Hepatocyte (in vitro differentiated cells): ENCODE measurements around the gene NR2E3. TPM values are rescaled to one million over a fixed set of nuclear protein-coding genes. Genes with fewer than 3 reads are reported as not detected.
"Not testable (repeated sequence)": the region's sequence is repeated elsewhere in the genome, so short reads cannot be mapped to it uniquely, and the experiment has no call there.

Experiments
- DNase-seq: peaks from one replicate; pipeline ENCODE4 v3.0.0-alpha.2; 2016; ENCODE audit warnings: low spot score
- H2AFZ ChIP-seq: fragments of 200-600 bp; sonication (generic); 2 replicates; pipeline ENCODE4 v1.6.0; 2016; ENCODE audit warnings: antibody characterized with exemption, mild to moderate bottlenecking
- H3K27ac ChIP-seq: fragments of 200-600 bp; sonication (generic); 2 replicates; pipeline ENCODE4 v1.5.1; 2016; ENCODE audit warnings: mild to moderate bottlenecking
- H3K27me3 ChIP-seq: fragments of 200-600 bp; sonication (generic); 2 replicates; pipeline ENCODE4 v1.6.1; 2016
- H3K36me3 ChIP-seq: fragments of 200-600 bp; sonication (generic); replicated peaks from 2 replicates; pipeline ENCODE4 v1.5.1; 2016; ENCODE audit warnings: low read depth; ENCODE audit not compliant: insufficient read depth
- H3K4me1 ChIP-seq: fragments of 200-600 bp; sonication (generic); 2 replicates; pipeline ENCODE4 v1.5.1; 2016; ENCODE audit warnings: mild to moderate bottlenecking, moderate library complexity; ENCODE audit not compliant: insufficient read depth
- H3K4me2 ChIP-seq: fragments of 200-600 bp; sonication (generic); 2 replicates; pipeline ENCODE4 v1.6.0; 2016
- H3K4me3 ChIP-seq: fragments of 200-600 bp; sonication (generic); 2 replicates; pipeline ENCODE4 v1.5.1; 2016; ENCODE audit warnings: mild to moderate bottlenecking
- H3K79me2 ChIP-seq: fragments of 200-600 bp; sonication (generic); 2 replicates; pipeline ENCODE4 v1.6.0; 2017; ENCODE audit warnings: mild to moderate bottlenecking
- H3K9me2 ChIP-seq: fragments of 200-600 bp; sonication (generic); replicated peaks from 2 replicates; pipeline ENCODE4 v1.6.0; 2017; ENCODE audit warnings: mild to moderate bottlenecking; ENCODE audit not compliant: insufficient read depth
- H3K9me3 ChIP-seq: fragments of 200-600 bp; sonication (generic); 2 replicates; pipeline ENCODE4 v1.5.1; 2016; ENCODE audit warnings: low read depth, mild to moderate bottlenecking
- H4K20me1 ChIP-seq: fragments of 200-600 bp; sonication (generic); 2 replicates; pipeline ENCODE4 v1.6.0; 2016; ENCODE audit warnings: mild to moderate bottlenecking; ENCODE audit not compliant: insufficient read depth, poor library complexity, severe bottlenecking
- CTCF ChIP-seq: fragments of 200-600 bp; sonication (generic); IDR thresholded peaks from 2 replicates; pipeline ENCODE4 v1.5.1; 2016; ENCODE audit warnings: antibody characterized with exemption, mild to moderate bottlenecking; ENCODE audit not compliant: poor library complexity
- EZH2 ChIP-seq: fragments of 200-600 bp; sonication (generic); IDR thresholded peaks from 2 replicates; pipeline ENCODE4 v1.6.1; 2016; ENCODE audit warnings: antibody characterized with exemption, mild to moderate bottlenecking, borderline replicate concordance
- EZH2phosphoT487 ChIP-seq: fragments of 200-600 bp; sonication (generic); IDR thresholded peaks from one replicate; pipeline ENCODE4 v1.6.1; 2018; ENCODE audit warnings: antibody characterized with exemption, mild to moderate bottlenecking, low read depth, moderate library complexity; ENCODE audit not compliant: unreplicated experiment, severe bottlenecking
- WGBS: methylation state at CpG from one replicate; pipeline ENCODE4 v1.1.6; 2016; ENCODE audit warnings: low lambda C conversion rate; ENCODE audit errors: missing lambda C conversion rate; 5-methylcytosine and 5-hydroxymethylcytosine counted together
- polyA plus RNA-seq: library from polyadenylated mRNA; unstranded; fragments of >200 nt; fragmentation: Nextera tagmentation; extraction: Ambion mirVana; gene quantifications from 2 replicates; pipeline ENCODE4 v1.2.1, GENCODE V29; 2016
- total RNA-seq: library from RNA; depleted of rRNA; stranded (reverse); fragments of >200 nt; gene quantifications from 2 replicates; pipeline ENCODE4 v1.2.3, GENCODE V29; 2014

Gene NR2E3
- total and polyA plus RNA-seq, 2 experiments from 2014 or later, result 0.40 TPM; not detected in 1

- Histone ChIP-seq H3K4me3 (no peak overlapping the region), H3K9me3 (no peaks in the 10 kb centered on the region), H4K20me1 (no peaks in the 10 kb centered on the region), H3K9me2 (no peaks in the 10 kb centered on the region), H3K79me2 (no peaks in the 10 kb centered on the region), H2AFZ (no peak overlapping the region), H3K27ac (no peak overlapping the region), H3K36me3 (no peaks in the 10 kb centered on the region), H3K27me3 (no peaks in the 10 kb centered on the region), H3K4me2 (no peak overlapping the region), H3K4me1 (no peaks in the 10 kb centered on the region)
- DNase-seq, result no peak
- WGBS, result 56% methylated on average over 2 of the region's 2 CpGs
- TF ChIP-seq EZH2phosphoT487 (no peak), CTCF (no peak), EZH2 (no peak)
Measured at GRCh38 chr15:71830981-71831380, 20.6 kb downstream of the NR2E3 start.

- H3K27me3 ChIP-seq, result no peaks in the 10 kb centered on the region
- no peaks in the 10 kb centered on the region for H3K36me3 ChIP-seq
- H3K9me2 ChIP-seq, result no peaks in the 10 kb centered on the region
- TF ChIP-seq EZH2phosphoT487 (no peak), EZH2 (no peak), CTCF (no peak)
- peaks cover 3% of the 10 kb centered on the region for H3K4me1 ChIP-seq
- no peak overlapping the region for H3K27ac ChIP-seq
- H3K4me3 ChIP-seq, result no peak overlapping the region
- no peak overlapping the region for H2AFZ ChIP-seq
- no peaks in the 10 kb centered on the region for H3K9me3 ChIP-seq
- H3K79me2 ChIP-seq, result no peaks in the 10 kb centered on the region
- no peak overlapping the region for H3K4me2 ChIP-seq
- no peak for DNase-seq
- 91% methylated on average over 3 of the region's 3 CpGs for WGBS
- no peaks in the 10 kb centered on the region for H4K20me1 ChIP-seq
Measured at GRCh38 chr15:71841563-71841962, 31.2 kb downstream of the NR2E3 start.

DNA sequence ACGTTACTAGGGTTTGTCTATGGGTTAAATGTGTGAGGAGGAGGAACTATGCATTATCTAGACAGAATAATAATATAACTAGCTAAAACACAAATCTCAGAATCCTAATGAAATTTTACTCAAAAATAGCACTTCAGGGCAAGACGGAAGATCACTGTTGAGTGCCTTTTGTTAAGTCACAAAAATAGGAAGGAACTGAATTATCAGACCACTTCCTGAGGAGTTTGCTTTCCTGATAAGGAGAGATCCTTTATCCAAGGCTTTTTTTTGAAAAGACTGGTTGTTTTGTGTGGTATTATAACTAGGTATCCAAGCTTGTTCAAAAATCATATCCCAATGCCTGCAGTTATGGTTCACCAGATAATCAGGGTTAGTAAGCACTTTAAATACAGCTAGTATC, 34.6 kb downstream of the NR2E3 start:
- Histone ChIP-seq H3K4me1 (no peaks in the 10 kb centered on the region), H3K27me3 (no peaks in the 10 kb centered on the region), H3K27ac (no peak overlapping the region), H2AFZ (no peak overlapping the region), H3K79me2 (no peaks in the 10 kb centered on the region), H3K9me3 (no peaks in the 10 kb centered on the region), H3K4me3 (no peak overlapping the region), H4K20me1 (no peaks in the 10 kb centered on the region), H3K36me3 (no peaks in the 10 kb centered on the region), H3K9me2 (no peaks in the 10 kb centered on the region), H3K4me2 (no peak overlapping the region)
- DNase-seq, result no peak
- TF ChIP-seq CTCF (no peak), EZH2 (no peak), EZH2phosphoT487 (no peak)
- 93% methylated on average over 2 of the region's 2 CpGs for WGBS

DNA sequence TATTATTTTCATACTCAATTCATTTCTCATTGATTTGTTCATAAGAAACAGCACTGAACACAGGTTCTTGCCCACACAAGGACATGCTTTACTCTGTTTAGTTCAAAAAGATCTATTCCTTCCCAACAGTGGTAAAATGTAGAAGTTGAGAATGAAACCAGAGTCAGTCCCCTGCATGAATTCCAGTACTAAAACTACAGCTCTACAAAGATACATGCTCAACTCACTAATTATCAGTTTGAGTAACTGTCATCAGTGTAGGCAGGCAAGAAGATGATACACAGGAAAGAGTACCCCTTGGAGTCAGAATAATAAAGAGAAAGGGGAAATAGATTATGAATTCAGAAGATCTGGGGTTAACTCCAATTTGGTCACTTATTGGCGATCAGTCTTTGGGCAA, 43.2 kb downstream of the NR2E3 start:
- no peaks in the 10 kb centered on the region for H3K36me3 ChIP-seq
- no peaks in the 10 kb centered on the region for H3K9me3 ChIP-seq
- no peaks in the 10 kb centered on the region for H4K20me1 ChIP-seq
- H3K4me1 ChIP-seq, result no peaks in the 10 kb centered on the region
- H3K4me2 ChIP-seq, result no peak overlapping the region
- no peaks in the 10 kb centered on the region for H3K9me2 ChIP-seq
- WGBS, result 96% methylated on average over 1 of the region's 1 CpG
- no peak overlapping the region for H3K4me3 ChIP-seq
- DNase-seq, result no peak
- no peak overlapping the region for H3K27ac ChIP-seq
- H3K27me3 ChIP-seq, result no peaks in the 10 kb centered on the region
- no peak overlapping the region for H2AFZ ChIP-seq
- TF ChIP-seq EZH2 (no peak), EZH2phosphoT487 (no peak), CTCF (no peak)
- H3K79me2 ChIP-seq, result no peaks in the 10 kb centered on the region

DNA sequence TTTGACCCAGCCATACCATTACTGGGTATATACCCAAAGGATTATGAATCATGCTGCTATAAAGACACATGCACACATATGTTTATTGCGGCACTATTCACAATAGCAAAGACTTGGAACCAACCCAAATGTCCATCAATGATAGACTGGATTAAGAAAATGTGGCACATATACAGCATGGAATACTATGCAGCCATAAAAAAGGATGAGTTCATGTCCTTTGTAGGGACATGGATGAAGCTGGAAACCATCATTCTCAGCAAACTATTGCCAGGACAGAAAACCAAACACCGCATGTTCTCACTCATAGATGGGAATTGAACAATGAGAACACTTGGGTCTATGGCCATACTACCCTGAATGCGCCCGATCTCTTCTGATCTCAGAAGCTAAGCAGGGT, 47.9 kb downstream of the NR2E3 start:
- 96% methylated on average over 4 of the region's 4 CpGs for WGBS
- H3K36me3 ChIP-seq, H3K27ac ChIP-seq: not testable (repeated sequence)

More for the DNA sequence above, 47.9 kb downstream of the NR2E3 start:
- H4K20me1 ChIP-seq, DNase-seq, H3K4me2 ChIP-seq, H3K27me3 ChIP-seq, H3K4me3 ChIP-seq, H2AFZ ChIP-seq, H3K79me2 ChIP-seq, H3K4me1 ChIP-seq, H3K9me3 ChIP-seq, H3K9me2 ChIP-seq: not testable (repeated sequence)
